ENCODE data around the gene COL8A1. TPM values are rescaled to one million over a fixed set of nuclear protein-coding genes. Genes with fewer than 3 reads are reported as not detected.

The COL8A1 gene
- total RNA-seq, 1 experiment from 2014 or later = 0.13 TPM

DNA sequence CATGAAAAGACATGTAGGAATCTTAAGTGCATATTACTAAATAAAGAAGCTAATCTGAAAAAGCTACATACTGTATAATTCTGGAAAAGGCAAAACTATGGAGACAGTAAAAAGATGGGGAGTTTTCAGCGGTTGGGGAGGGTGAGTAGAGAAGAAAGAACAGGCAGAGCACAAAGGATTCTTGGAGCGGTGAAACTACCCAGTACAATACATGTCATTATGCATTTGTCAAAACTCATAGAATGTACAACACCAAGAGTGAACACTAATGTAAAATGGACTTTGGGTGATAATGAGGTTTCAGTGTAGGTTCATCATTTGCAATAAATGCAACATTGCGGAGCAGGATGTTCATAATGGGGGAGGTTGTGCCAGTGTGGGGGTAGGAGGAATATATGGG, 133.8 kb downstream of the COL8A1 start:
- H3K36me3 ChIP-seq (ENCODE audit: control insufficient read depth, insufficient read depth, low read length) = no peaks in the 10 kb centered on the region
- ATAC-seq (no peak), DNase-seq (ENCODE audit: low read depth, low spot score) (no peak)
- H3K4me1 ChIP-seq (ENCODE audit: control insufficient read depth, insufficient read depth, low read length) = no peaks in the 10 kb centered on the region
- no peaks in the 10 kb centered on the region; the same call in none of the 2 replicates for H3K27me3 ChIP-seq (ENCODE audit: control insufficient read depth, insufficient read depth, low read length)
- intact Hi-C loops (cut with micrococcal nuclease; ENCODE audit: unreplicated experiment) (no loop called here), in situ Hi-C loops (cut with HindIII; ENCODE audit: low pct_unique_long_range_greater_than_20kb, low sequenced_read_pairs) (no loop called here)
- no peaks in the 10 kb centered on the region for H3K9me3 ChIP-seq (ENCODE audit: control insufficient read depth, insufficient read depth, low read depth, low read length)
- CTCF ChIA-PET = no interaction called here
- H3K4me3 ChIP-seq (ENCODE audit: low read depth in 2 of 2, low read length in 2 of 2) = no peak overlapping the region
- no TSS peak for BruUV-seq (replicated peaks)
- no peak for TF ChIP-seq SIN3A (IDR thresholded peaks at IDR 0.05; ENCODE audit: borderline replicate concordance, insufficient read depth, low read depth, low read length)
- no peak for TF ChIP-seq REST (IDR thresholded peaks at IDR 0.05; ENCODE audit: insufficient read depth in 1 of 2, low read depth in 2 of 2, low read length in 1 of 2)
- no peak for TF ChIP-seq POLR2AphosphoS5 (IDR thresholded peaks at IDR 0.05; ENCODE audit: low read depth, low read length)
- no peak overlapping the region for H3K27ac ChIP-seq (ENCODE audit: low read length)
- POLR2A ChIA-PET = no interaction called here

DNA sequence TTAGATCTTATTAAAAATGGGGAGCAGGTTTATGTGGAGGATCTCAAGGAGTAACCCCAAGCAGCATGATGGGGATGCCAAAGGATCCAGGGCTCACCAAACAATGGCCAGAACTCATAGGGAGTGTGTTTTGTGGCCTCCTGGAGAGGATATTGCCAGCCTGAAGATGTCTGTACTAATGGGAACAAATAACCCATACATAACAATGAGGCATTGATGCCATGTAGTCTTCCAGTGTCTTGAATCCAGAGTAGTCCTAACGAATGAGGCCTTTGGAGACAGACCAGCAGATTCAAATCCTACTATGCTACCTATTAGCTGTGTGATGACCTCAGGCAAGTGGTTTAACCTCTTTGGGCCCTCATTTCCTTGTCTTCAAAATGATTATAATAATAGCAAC, 134.3 kb downstream of the COL8A1 start:
- no peak for TF ChIP-seq SIN3A (IDR thresholded peaks at IDR 0.05; ENCODE audit: borderline replicate concordance, insufficient read depth, low read depth, low read length)
- TF ChIP-seq, protein P1, sequence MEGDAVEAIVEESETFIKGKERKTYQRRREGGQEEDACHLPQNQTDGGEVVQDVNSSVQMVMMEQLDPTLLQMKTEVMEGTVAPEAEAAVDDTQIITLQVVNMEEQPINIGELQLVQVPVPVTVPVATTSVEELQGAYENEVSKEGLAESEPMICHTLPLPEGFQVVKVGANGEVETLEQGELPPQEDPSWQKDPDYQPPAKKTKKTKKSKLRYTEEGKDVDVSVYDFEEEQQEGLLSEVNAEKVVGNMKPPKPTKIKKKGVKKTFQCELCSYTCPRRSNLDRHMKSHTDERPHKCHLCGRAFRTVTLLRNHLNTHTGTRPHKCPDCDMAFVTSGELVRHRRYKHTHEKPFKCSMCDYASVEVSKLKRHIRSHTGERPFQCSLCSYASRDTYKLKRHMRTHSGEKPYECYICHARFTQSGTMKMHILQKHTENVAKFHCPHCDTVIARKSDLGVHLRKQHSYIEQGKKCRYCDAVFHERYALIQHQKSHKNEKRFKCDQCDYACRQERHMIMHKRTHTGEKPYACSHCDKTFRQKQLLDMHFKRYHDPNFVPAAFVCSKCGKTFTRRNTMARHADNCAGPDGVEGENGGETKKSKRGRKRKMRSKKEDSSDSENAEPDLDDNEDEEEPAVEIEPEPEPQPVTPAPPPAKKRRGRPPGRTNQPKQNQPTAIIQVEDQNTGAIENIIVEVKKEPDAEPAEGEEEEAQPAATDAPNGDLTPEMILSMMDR (IDR thresholded peaks at IDR 0.05) = no peak
- no peak for TF ChIP-seq REST (IDR thresholded peaks at IDR 0.05; ENCODE audit: insufficient read depth in 1 of 2, low read depth in 2 of 2, low read length in 1 of 2)
- no peak for TF ChIP-seq POLR2AphosphoS5 (IDR thresholded peaks at IDR 0.05; ENCODE audit: low read depth, low read length)
- no peak for TF ChIP-seq TCF7L2 (IDR thresholded peaks at IDR 0.05; ENCODE audit: low read depth, low read length)
- no peaks in the 10 kb centered on the region for H3K36me3 ChIP-seq (ENCODE audit: control insufficient read depth, insufficient read depth, low read length)
- ChIA-PET CTCF (no interaction called here), POLR2A (no interaction called here)
- no peaks in the 10 kb centered on the region for H3K4me1 ChIP-seq (ENCODE audit: control insufficient read depth, insufficient read depth, low read length)
- H3K27ac ChIP-seq (ENCODE audit: low read length) = no peak overlapping the region
- in situ Hi-C loops (cut with HindIII; ENCODE audit: low pct_unique_long_range_greater_than_20kb, low sequenced_read_pairs) (no loop called here), intact Hi-C loops (cut with micrococcal nuclease; ENCODE audit: unreplicated experiment) (no loop called here)
- DNase-seq (ENCODE audit: low read depth, low spot score) (no peak), ATAC-seq (no peak)
- no peaks in the 10 kb centered on the region for H3K9me3 ChIP-seq (ENCODE audit: control insufficient read depth, insufficient read depth, low read depth, low read length)
- BruUV-seq (replicated peaks) = no TSS peak
- H3K27me3 ChIP-seq (ENCODE audit: control insufficient read depth, insufficient read depth, low read length) = peaks cover 1% of the 10 kb centered on the region
- no peak overlapping the region for H3K4me3 ChIP-seq (ENCODE audit: low read depth in 2 of 2, low read length in 2 of 2)

Data from Panc1 (cell line).